SK-N-SH treated with all-trans-retinoic acid at 6 μM for 48 hours (cell line): ENCODE results near the gene SMIM32.

Source experiments
- CSDC2 ChIP-seq: fragments of 250-450 bp; sonication (Bioruptor Pico); IDR thresholded peaks from 2 replicates; pipeline ENCODE4 v1.5.0; 2020; ENCODE audit warnings: mild to moderate bottlenecking, moderate library complexity
- CSRNP3 ChIP-seq: fragments of 250-450 bp; sonication (Bioruptor Pico); IDR thresholded peaks from 2 replicates; pipeline ENCODE4 v1.5.1; 2021; ENCODE audit warnings: mild to moderate bottlenecking, moderate library complexity
- GLIS3 ChIP-seq: fragments of 250-450 bp; sonication (Bioruptor Pico); IDR thresholded peaks from 2 replicates; pipeline ENCODE4 v1.5.0; 2020; ENCODE audit warnings: mild to moderate bottlenecking, moderate library complexity
- PATZ1 ChIP-seq: fragments of 250-450 bp; sonication (Bioruptor Pico); IDR thresholded peaks from 2 replicates; pipeline ENCODE4 v1.8.0; 2020; ENCODE audit warnings: mild to moderate bottlenecking, moderate library complexity, borderline replicate concordance
- RARB ChIP-seq: fragments of 250-450 bp; sonication (Bioruptor Pico); IDR thresholded peaks from 2 replicates; pipeline ENCODE4 v1.8.0; 2021; ENCODE audit warnings: mild to moderate bottlenecking, moderate library complexity
- TSHZ2 ChIP-seq: fragments of 250-450 bp; sonication (Bioruptor Pico); IDR thresholded peaks from 2 replicates; pipeline ENCODE4 v1.5.0; 2020; ENCODE audit warnings: mild to moderate bottlenecking, moderate library complexity
- ZC3H10 ChIP-seq: fragments of 250-450 bp; sonication (Bioruptor Pico); IDR thresholded peaks from 2 replicates; pipeline ENCODE4 v1.5.1; 2021; ENCODE audit warnings: mild to moderate bottlenecking, moderate library complexity
- ZFP3 ChIP-seq: fragments of 250-450 bp; sonication (Bioruptor Pico); IDR thresholded peaks from 2 replicates; pipeline ENCODE4 v1.5.0; 2020; ENCODE audit warnings: mild to moderate bottlenecking, moderate library complexity
- ZFP30 ChIP-seq: fragments of 450-650 bp; formaldehyde crosslinking; IDR thresholded peaks from 2 replicates; pipeline ENCODE4 v1.5.0; 2022; ENCODE audit warnings: mild to moderate bottlenecking, moderate library complexity
- ZNF70 ChIP-seq: fragments of 450-650 bp; formaldehyde crosslinking; IDR thresholded peaks from 2 replicates; pipeline ENCODE4 v1.5.0; 2020; ENCODE audit warnings: mild to moderate bottlenecking, moderate library complexity

GRCh38 chr5:136190091-136190720, 2.8 kb downstream of the SMIM32 start:
- no peak for TF ChIP-seq ZNF70 (CRISPR knock-in tag)
- no peak for TF ChIP-seq ZFP3 (CRISPR knock-in tag)
- no peak for TF ChIP-seq CSRNP3 (CRISPR knock-in tag)
- TF ChIP-seq CSDC2 (CRISPR knock-in tag), result no peak
- TF ChIP-seq ZC3H10 (CRISPR knock-in tag), result no peak
- TF ChIP-seq TSHZ2 (CRISPR knock-in tag), result no peak
- no peak for TF ChIP-seq PATZ1 (CRISPR knock-in tag)
- no peak for TF ChIP-seq GLIS3 (CRISPR knock-in tag)
- TF ChIP-seq ZFP30 (CRISPR knock-in tag), result no peak
- no peak for TF ChIP-seq RARB (CRISPR knock-in tag)
